NCI-H1694 (cell line): ENCODE data around the gene CUX1.
"Not testable (repeated sequence)": the region's sequence is repeated elsewhere in the genome, so short reads cannot be mapped to it uniquely, and the experiment has no call there.

Experiments
- DNase-seq: peaks from one replicate; lab custom pipeline; 2025; lab: John Stamatoyannopoulos, UW

The CUX1 gene

GRCh38 chr7:101984133-101984879, 166.9 kb downstream of the CUX1 start:
- no peak for DNase-seq

DNA sequence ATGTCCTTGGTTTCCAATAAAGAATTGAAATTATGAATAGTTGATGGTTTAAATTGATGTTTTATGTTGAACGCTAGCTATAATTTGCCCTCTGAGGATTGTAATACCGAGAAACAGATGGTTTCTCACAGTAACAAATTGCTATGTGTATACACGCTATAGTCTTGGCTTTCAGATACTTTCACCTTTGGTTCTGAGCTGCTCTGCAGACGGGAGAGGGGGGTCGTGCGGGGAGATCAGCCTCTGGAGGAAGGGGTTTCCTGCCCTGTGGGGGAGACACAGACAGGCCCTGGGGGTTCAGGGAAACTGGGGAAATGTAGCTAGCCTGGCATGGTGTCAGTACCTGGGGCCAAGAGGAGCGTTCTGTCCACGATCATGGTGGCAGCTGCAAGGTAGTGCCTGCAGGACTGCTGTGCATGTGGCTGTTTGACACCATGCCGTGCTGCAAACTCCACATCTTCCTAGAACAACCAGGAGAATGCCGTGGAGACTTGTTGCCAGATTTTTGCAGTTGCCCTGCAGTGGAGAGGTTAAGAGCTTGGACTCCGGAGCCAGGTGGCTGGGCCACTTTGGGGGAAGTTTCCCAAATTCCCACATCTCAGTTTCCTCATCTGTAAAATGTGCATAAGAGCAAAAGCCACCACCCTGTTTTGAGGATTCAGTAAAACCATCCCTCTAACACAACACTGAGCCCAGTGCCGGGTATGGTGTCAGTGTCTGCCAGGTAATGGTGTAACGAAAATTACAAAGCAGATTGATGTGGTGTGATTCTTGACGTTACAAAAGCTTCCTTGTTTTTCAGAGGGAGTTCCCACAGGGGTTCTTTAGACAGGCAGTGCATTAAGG, 167.9 kb downstream of the CUX1 start:
- peak; percentile 24 for DNase-seq

DNA sequence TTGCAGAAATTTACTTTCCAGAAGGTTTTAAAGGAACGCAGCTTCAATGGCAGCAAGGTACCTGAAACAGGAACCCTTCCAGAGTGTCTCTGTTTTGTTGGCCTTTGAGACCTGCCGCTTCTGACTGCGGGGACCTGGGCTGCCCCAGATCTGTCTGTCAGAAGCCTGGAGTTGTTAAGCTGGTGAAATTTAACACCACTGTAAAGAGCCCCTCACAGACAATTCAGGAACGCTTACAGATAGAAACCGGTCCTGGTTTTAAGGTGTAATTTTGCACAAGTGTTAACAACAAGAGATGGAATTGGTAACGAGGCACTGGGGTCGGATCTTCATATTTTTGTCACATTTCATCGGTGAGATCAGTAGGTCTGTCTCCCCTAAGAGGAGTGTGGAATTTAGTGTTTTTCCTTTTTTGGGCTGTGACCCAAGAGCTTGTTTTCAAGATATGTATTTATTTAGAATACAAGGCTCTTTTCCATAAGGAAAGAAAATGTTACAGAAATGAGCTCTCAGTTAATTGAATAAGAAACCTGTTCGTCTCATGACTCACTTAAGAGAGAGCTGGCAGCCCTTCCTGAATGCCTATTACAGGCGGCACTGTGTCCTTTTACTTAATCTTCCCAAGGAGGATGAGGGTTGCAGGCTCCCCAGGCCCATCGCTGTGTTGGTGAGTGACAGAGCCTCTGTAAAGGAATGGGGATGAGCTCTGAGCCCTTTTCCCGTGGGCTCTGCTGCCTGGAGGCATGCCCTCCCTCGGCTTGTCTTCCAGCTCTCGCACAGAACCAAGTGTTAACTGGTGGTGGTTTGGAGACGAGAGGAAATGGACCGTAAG, 168.7 kb downstream of the CUX1 start:
- DNase-seq, result no peak

- DNase-seq, result no peak
Observed at GRCh38 chr7:101987494-101987893, 170.1 kb downstream of the CUX1 start.

GRCh38 chr7:101988060-101988459, 170.6 kb downstream of the CUX1 start:
- not testable (repeated sequence) for DNase-seq

DNA sequence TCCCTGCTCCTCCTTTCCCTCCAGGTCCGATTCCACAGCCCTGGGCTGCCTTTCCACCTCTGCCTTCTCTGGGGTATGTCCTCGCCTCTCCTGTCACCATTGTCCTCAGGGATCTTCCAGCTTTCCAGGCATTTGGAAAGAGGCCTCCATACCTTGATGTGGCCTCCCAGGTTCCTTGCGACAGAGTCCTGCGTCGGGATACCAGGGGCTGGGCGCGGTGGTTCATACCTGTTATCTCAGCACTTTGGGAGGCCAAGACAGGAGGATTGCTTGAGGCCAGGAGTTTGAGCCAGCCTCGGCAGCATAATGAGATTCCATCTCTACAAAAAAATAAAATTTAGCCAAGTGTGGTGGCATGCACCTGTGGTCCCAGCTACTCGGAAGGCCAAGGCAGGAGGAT, 171.1 kb downstream of the CUX1 start:
- no peak for DNase-seq

GRCh38 chr7:101989101-101989500, 171.7 kb downstream of the CUX1 start:
- no peak for DNase-seq

GRCh38 chr7:101990811-101991418, 173.5 kb downstream of the CUX1 start:
- DNase-seq, result no peak

GRCh38 chr7:101991860-101992259, 174.4 kb downstream of the CUX1 start:
- DNase-seq, result no peak

- no peak for DNase-seq
Observed at GRCh38 chr7:101993311-101993710, 175.9 kb downstream of the CUX1 start.

GRCh38 chr7:101995121-101995520, 177.7 kb downstream of the CUX1 start:
- no peak for DNase-seq

- no peak for DNase-seq
Observed at GRCh38 chr7:101996131-101996691, 178.8 kb downstream of the CUX1 start.

DNA sequence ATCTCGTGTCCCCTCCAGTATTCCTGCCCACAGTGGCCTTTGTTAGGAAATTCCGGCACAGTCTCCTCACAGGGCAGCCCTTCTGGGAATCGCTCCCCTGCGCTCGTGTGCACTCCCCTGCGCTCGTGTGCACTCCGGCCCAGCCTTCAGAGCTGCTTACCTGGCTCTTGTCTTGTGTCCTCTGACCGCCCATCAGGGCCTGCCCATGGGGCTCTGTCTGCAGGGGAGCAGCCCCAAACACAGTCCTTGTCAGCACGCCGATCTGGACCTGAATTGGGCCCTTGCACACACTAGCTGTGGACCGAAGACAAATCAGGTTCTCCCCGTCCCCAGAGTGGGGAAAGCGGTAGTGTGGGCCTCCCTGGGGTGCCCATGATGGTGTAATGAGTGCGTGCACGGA, 179.4 kb downstream of the CUX1 start:
- no peak for DNase-seq

DNA sequence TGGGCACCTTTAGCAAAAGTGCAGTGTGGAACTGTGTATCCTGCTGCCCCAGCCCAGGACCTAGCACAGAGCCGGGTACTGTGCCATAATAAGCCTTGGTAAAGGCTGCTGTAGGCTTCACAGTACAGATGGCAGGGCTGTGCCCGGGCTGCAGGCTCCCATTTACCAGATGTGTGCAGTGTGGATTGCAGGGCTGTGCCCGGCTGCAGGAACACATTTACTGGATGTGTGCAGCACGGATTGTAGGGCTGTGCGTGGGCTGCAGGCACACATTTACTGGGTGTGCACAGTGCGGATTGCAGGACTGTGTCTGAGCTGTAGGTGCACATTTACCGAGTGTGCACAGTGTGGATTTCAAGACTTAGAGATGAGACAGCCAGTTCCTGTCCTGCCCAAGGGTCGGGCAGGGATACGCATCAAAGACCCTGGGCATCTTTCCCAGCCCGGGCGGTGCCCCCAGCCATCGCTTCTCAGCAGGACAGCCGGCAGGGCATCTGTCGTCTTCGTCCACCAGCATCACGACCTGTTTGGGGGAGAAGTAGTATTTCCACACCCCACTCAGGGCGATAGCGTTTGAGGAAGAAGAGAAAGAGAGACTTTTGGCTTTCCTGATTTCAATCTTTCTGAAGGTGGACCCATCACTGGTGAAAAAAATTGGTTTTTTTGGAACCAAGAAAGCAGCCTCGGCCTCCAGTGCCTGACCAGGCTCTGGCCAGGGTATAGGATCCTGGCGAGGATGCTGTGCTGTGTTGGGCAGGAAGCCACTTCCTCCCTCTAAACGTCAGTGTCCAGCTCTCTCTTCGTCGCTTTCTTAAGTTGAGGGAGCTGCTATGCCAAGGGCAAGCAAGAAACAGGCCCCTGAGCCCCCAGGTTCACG, 180.8 kb downstream of the CUX1 start:
- DNase-seq, result peak; percentile 44

DNA sequence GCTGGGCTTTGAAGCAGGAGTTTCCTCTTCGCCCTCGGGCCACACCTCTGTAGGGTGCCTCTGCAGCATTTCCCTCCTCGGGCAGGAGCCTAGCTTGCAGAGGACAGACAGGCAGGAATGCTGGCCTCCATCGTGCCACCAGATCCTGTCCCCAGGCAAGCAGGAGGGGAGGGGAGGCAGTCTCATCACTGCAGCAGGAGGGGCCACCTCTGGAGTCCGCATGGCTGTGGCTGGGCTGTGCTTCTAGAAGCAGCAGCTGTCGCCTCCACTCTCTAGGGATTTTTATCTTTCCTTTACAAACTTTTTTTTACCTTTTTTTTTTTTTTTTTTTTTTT, 181.4 kb downstream of the CUX1 start:
- peak; percentile 42 for DNase-seq

DNA sequence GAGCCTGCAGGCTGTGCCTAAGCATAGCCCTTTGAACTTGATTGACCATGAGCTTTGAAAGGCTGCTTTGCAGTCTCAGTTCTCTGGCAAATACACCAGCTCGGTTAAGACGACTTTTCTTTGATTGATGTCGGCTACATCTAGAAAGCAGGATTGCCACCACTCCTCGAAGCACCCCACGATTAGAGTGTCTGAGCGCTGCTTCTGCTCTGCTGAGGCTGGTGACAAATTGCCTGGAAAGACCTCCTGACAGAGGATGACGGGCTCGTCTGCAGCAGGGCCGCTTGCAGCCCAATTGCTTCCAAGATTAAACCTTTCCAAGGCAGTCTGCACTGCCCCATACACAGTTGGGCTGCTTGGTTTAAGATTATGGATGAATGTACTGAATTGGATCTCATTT, 182.0 kb downstream of the CUX1 start:
- no peak for DNase-seq

- no peak for DNase-seq
Observed at GRCh38 chr7:102000123-102000522, 182.7 kb downstream of the CUX1 start.

DNA sequence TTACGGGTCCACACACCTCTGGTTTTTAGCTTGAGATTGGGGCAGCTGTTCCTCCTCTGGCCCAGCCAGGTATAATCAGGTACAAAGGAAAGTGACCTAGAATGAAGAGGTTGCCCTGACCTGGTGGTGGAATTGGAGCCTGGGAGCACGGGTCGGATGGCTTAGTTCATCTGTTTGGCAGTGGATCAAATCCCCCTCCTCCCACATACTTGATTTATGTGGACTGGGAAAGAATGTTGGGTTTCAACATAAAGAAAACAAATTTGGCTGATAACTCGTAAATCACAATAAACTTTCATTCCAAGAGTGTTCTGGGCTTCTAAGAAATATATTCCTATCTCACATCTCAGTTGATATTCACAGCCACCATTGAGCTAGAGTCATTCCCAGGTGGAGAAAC, 186.8 kb downstream of the CUX1 start:
- no peak for DNase-seq

DNA sequence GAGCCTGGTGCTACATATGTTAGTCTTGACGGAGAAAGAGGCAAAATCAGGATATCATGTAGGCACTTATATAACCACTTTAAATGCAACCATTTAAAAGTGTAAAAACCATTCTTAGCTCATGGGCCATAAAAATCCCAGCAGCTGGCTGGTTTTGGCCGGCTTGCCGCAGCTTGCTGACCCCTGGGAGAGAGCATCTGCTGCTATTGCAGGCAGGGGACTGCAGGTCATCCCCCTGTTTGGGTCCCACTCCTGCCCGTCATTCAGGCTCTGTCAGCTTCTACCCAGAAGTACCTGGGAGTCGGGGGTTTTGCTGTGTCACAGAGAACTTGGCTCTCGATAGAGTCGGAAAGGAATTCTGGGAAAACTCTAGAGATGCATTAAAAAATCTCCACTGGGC, 187.4 kb downstream of the CUX1 start:
- no peak for DNase-seq

DNA sequence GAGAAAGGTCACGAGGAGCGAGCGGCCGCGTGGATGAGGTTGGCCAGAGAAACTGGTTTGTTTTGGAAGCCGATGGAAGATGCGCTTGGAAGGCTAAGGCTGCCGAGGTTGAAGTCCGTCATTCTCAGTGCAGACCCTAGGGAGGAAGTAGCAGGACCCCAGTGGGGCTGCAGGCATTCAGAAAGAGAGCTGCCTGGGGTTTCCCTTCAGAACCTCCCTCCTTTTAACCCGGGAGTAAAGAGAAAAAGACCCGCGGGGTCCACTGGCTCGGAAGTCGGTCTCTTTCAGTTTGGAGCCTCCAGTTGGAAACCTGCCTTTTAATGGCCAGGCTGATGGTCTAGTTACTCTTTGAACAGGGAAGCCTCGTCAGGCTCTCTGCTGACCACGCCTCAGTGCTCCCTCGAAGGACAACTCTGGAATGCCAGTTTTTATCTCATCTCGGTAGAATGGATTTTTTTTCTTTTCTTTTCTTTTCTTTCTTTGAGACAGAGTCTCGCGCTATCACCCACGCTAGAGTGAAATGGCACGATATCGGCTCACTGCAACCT, 188.6 kb downstream of the CUX1 start:
- DNase-seq, result no peak

- DNase-seq, result no peak
Observed at GRCh38 chr7:102006695-102007094, 189.3 kb downstream of the CUX1 start.
